GM19043 (cell line): Measurements from ENCODE around the gene CXCR6.

ENCODE experiments used
- ATAC-seq: cut with Tn5 transposase; IDR thresholded peaks from one replicate; pipeline ENCODE4 v1.9.1; 2021; ENCODE audit warnings: low read depth; ENCODE audit not compliant: unreplicated experiment

The CXCR6 gene

GRCh38 chr3:45946307-45946706 lies 3.0 kb downstream of the CXCR6 start:
- ATAC-seq, result no peak

GRCh38 chr3:45946875-45947274 lies 3.6 kb downstream of the CXCR6 start:
- ATAC-seq, result no peak

GRCh38 chr3:45947361-45947760 lies 4.1 kb downstream of the CXCR6 start:
- no peak for ATAC-seq

DNA sequence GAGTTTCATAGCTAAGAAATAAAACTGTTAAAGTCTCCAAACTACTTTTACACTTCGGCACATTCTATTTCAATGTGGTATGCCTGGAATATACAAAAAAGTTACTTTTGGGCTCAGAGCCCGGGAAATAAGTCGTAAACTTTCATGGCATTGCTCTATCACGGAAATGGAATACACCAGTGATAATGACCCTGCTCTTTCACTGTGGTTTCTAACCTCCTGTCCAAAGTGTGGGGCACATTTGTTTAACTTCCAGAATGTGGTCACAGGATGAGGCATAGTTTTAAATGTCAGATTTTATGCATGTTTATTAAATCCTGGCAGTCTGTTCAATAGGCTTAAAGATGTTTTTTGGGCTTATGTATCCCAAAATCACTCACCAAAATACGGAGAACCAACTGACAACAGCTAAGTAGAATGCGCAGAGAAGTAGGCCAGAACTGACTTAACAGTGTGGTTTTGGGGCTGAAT lies 5.1 kb downstream of the CXCR6 start:
- no peak for ATAC-seq

DNA sequence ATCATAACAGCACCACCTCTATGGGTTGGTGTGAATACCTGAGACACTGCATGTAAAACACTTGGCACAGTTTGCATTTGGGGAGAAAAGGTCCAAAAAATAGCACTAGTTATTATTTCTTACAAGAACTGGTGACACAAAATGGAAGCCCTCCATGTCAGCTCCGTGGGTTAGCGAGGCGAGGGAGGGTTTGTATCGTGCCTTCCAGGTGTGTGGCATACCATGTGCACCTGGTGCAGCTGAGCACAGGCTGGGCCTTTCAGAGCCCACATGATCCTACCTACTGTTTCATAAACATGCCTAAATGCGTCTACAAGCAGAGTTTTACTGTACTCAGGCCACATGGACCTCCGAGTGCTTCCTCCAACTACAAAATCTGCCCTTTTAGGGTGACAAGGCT lies 5.6 kb downstream of the CXCR6 start:
- ATAC-seq, result no peak

GRCh38 chr3:45949432-45949831 lies 6.2 kb downstream of the CXCR6 start:
- ATAC-seq, result no peak

GRCh38 chr3:45950131-45950530 lies 6.9 kb downstream of the CXCR6 start:
- no peak for ATAC-seq

GRCh38 chr3:45950686-45951600 lies 7.7 kb downstream of the CXCR6 start:
- ATAC-seq, result no peak

DNA sequence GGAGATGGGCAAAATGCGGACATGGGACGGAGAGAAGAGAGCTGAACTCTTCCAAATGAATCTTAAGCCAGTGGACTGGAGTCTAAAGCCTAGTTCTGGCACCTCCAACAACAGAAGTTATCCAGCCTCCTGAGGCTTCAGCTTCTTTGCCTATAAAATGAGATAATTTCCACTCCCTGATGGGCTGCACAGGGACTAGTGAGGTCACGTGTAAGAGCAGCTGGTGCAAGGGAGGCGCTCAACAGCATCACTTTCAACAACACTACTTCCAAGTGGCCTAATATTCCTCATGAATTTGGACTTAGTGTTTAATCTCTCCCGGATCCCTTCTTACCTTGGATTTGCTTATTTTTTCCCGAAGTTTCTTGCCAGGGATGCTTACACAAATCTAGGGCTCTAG lies 8.7 kb downstream of the CXCR6 start:
- no peak for ATAC-seq

DNA sequence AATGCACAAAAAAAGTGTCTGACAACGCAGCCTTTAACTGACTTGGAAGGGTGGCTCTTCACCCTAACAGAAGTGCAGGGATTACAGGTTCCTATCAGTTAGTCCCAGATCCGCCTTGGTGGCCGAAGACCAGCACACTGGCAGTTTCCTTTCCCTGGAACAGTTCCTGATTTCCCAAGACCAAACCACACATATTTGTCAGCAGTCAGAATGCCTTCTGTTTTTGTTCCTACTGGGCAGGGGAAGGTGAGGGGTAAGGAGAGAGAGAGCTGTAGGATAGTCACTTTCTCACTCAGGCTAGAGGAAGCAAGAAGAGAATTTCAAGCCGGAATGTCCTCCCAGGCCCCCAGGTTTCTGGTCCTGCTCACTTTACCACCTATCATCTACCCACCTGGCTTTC lies 9.2 kb downstream of the CXCR6 start:
- no peak for ATAC-seq

- ATAC-seq, result no peak
Observed at GRCh38 chr3:45953536-45953935, 10.3 kb downstream of the CXCR6 start.

GRCh38 chr3:45954306-45954705 lies 11.0 kb downstream of the CXCR6 start:
- ATAC-seq, result no peak

DNA sequence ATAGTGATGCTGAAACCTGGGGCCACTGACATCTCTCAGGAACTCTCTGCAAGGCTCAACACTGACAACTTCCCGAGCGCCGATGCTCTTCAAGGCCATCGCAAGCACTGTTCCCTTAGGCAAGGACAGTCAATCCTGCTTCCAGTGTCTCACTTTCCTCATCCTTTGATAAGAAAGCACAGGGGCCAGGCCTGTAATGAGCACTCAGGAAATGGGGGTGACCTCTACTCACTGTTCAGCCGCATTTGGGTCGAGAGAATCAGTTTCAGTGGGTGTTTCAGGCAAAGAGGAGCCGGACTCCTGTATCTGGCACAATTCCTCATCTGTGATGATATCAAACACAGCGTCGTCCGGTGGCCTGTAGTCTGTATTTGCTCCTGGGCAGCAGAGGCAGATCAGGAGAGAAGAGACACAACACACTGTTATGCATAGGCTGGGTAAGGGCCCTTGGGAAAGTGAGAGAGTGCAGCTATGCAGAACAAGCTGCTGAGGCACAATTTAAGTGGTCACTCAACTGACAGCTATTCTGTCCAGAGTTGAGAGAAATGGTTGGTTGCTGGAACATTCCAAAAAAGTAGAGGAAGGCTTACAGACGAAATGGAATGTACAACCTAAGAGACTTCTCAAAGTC lies 11.9 kb downstream of the CXCR6 start:
- ATAC-seq, result no peak

- no peak for ATAC-seq
Observed at GRCh38 chr3:45955706-45956105, 12.4 kb downstream of the CXCR6 start.

- ATAC-seq, result no peak
Observed at GRCh38 chr3:45957586-45957985, 14.3 kb downstream of the CXCR6 start.

DNA sequence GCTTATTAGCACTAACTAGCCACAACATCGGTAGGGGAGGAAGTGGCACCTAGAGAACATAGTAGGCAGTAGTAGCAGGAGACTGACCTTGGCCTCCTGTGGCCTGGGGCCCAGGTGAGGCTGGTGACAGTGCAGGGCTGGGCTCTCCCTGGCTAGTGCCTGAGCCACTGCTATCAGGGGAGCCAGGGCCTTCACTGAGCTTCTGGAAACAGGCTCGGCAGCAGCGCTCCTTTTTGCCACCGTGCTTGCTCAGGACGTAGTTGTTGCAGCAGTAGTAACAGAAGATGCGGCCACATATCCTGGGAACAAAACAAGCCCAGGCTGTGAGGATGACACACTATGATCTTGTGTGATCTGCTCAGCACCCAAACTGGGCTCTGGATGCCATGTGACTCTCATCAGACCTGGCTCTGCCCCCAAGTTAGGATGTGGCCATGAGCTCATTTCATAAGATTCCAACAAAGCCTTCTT lies 15.1 kb downstream of the CXCR6 start:
- ATAC-seq, result no peak

DNA sequence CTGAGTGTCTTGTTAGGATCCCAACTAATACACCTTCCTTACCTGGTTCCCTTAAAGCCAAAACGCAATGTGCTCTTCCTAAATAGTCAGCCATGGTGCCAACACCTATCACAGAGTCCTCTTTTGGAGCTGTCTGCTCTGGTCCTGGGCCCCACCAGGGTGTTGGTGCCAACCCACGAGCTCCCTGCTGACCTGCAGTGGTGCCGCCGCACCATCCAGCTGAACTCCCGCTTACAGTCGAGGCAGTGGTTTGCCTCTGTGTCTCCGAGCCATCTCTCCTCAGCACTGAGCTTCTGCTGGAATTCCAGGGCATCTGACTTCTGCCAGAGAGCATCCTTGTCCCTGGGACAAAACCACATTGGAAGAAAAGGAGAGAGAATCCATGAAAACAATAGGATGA lies 15.9 kb downstream of the CXCR6 start:
- no peak for ATAC-seq

GRCh38 chr3:45960289-45960688 lies 17.0 kb downstream of the CXCR6 start:
- no peak for ATAC-seq

- no peak for ATAC-seq
Observed at GRCh38 chr3:45962033-45962432, 18.8 kb downstream of the CXCR6 start.

GRCh38 chr3:45964139-45964538 lies 20.9 kb downstream of the CXCR6 start:
- no peak for ATAC-seq

DNA sequence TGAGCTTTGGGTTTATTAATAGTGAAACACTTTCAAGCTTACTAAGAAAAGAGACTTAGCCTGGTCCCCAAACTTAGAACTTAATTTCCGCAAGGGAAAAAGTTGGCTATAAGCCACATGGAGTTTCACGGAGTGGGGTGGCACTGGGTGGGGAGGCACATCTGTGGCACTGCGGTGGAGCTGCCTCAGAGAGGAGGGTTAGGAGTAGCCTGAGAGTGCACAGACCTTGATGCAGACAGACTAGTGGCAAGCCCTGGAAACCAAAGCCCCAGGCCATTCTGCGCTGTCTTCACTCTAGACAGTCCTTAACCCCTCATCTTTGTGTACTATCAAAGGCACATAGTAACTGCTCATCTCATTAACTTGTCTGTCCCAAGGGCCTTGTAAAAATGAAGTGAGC lies 22.0 kb downstream of the CXCR6 start:
- no peak for ATAC-seq

GRCh38 chr3:45965653-45966052 lies 22.4 kb downstream of the CXCR6 start:
- ATAC-seq, result no peak
